Measurements from ENCODE around the gene VTI1A.
"Not testable (repeated sequence)": the region's sequence is repeated elsewhere in the genome, so short reads cannot be mapped to it uniquely, and the experiment has no call there.

Gene VTI1A

DNA sequence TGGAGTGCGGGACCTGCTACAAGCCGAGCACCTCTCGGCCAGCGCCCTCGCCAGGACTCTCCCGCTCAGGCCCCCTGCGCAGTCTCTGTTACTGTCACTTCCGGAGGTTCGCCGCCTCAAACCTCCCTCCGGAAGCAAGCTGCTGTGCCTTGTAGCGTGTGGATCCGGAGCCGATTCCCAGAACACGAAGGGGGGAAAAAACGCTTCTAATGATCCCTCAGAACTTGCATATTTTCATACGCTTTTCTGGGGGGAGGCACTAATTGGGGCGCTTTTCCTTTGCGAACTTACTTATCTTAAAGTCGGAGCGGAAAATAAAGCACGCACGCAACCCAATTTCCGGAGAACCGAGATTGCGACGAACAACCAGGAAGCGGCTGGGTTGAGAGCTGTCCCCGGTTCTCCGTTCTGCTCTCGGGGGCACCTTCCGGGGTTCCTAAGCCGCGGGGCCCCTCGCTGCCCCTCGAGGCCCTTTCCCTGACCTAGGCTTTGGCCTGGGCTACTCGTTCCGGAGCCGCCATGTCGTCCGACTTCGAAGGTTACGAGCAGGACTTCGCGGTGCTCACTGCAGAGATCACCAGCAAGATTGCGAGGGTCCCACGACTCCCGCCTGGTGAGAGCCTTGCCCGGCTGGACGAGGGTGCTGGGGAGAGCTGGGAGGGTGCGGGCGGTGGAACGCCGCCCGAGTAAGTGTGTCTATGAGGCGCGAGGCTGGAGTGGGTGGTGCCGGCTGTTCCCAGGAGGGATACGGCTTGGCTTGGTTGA, at the start of gene VTI1A, which contains the start of gene ZDHHC6:
VTI1A (plus strand) TSS at position 361 of the 765 bp plus-strand sequence; CDS start at position 520, 159 bp downstream.
ZDHHC6 (minus strand) TSS at position 60 of the 765 bp plus-strand sequence. CDS start 1,478 bp downstream, outside the sequence.
- DNase-seq: peak; percentile 83 to 86

GRCh38 chr10:112397592-112397991, 49.4 kb upstream of the VTI1A start:
- DNase-seq: no peak

GRCh38 chr10:112402917-112403316, 44.1 kb upstream of the VTI1A start:
- no peak for DNase-seq

DNA sequence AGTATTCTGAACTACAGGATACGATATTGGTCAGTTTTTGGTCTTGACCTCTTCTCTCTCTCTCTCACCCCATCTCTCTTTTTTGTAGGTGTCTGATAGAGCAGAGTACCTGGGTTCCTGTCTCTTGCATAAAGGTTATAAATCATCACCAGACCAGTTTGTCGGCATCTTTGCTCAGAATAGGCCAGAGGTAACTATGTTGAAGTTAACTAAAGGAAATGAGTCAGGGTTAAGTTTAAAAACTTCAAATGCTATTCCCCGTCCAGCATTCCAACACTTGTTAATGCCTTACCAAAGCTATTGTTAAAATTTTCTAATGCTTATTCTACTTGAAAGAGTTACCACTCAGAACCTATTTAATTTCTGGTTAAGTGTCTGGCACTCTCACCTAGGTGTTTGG, 42.4 kb upstream of the VTI1A start:
- no peak for DNase-seq

GRCh38 chr10:112406806-112407205, 40.2 kb upstream of the VTI1A start:
- DNase-seq: not testable (repeated sequence)

DNA sequence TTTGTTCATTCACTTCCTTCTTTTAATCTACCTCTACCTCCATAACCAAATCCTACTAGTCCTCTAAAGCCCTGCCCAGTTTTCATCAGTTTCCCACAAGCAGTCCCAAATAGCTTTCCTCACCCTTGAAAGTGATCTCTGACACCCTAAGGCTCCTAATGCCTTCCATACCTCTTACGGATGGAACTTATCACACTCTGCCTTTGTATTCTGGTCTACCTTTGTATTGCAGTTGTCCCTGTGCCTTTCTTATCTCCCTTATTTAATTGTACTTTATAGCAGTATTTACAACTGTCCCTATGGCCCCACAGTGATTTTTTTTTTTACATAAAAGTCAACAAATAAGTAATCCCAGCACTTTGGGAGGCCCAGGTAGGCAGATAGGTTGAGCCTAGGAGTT, 39.3 kb upstream of the VTI1A start:
- no peak for DNase-seq

GRCh38 chr10:112409299-112409698, 37.7 kb upstream of the VTI1A start:
- DNase-seq: no peak

DNA sequence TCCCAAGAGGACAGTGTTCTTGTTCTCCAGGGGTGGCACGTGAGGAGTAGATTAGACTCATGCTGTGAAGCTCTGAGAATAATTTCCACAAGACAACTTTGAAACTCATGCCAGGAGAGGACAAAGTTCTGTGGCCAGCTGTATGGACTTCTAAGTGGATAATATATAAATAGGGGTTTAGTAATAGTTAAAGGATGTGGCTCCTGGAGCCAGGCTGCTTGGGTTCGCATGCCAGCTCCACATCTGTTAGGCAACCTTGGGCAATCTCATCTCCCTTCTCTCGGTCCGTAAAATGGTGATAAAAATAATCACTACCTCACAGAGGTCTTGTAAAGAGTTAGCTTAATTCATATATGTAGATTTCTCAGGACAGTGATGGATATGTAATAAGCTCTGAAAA, 37.3 kb upstream of the VTI1A start:
- no peak for DNase-seq

- no peak for DNase-seq
Observed at GRCh38 chr10:112412696-112413095, 34.3 kb upstream of the VTI1A start.

GRCh38 chr10:112421731-112422130, 25.3 kb upstream of the VTI1A start:
- no peak for DNase-seq

DNA sequence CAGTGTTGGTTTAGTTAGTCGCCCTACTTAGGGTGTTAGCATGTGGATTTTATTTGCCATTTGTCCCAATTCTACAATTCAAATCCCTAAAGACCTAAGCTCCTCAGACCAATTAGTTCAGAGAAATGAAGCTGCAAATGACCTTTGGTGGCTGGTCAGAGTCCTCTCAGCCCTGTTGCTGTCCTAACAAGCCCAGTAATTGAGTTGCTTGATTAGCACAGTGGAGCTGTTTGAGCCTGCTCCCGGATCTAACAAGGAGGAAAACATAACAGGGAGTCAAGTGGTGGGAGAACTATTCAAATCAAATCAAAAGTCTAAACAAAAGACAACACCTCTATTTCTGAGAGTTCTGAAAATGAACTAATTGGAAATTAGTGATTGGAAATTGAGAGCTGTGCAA, 22.4 kb upstream of the VTI1A start:
- no peak for DNase-seq

- DNase-seq: no peak
Observed at GRCh38 chr10:112426111-112426510, 20.9 kb upstream of the VTI1A start.

DNA sequence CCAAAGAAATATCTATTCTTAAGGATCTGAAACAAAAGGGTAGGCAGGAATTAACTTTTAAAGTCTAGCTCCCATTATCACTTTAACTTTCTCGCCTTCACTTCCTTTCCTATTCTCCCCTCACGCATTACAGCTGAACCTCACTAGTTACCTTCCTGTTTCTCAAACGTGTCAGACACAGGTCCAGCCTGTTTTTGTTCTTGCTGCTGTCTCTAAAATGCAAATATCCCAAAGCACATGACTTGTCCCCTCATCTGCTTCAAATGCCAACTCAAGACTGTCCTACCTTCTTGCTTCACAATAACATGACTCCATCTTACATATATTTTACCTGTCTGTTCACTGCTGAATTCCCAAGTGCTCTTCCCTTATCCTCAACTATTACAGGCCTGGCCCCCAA, 17.9 kb upstream of the VTI1A start:
- no peak for DNase-seq

DNA sequence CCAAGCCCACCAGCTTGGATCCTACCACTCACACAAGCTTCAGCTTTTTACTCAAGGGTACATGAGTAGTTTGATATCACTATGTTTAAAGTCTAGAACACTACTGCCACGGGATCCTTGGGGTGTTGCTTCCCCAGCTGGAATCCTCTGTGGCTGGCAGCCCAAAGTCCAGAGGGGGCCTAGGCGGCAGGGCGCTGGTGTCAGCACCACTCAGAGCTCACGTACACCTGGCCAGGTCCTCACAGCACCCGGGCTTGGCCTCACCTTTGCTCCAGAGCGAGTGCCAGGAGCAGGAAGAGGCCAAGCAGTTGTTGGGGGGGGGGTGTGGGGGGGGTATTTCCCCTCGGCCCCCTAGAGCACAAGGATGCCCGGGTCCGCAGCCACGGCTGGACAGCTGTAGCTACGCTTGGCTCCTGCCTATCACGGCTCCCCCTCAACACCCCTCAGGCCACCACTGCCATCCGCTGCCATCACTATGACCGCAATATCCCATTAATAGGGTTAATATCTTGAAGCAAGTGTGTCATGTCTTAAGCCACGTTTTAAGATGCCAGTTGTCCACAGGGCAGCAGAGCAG, 17.3 kb upstream of the VTI1A start:
- no peak for DNase-seq

GRCh38 chr10:112433136-112433535, 13.9 kb upstream of the VTI1A start:
- no peak for DNase-seq

DNA sequence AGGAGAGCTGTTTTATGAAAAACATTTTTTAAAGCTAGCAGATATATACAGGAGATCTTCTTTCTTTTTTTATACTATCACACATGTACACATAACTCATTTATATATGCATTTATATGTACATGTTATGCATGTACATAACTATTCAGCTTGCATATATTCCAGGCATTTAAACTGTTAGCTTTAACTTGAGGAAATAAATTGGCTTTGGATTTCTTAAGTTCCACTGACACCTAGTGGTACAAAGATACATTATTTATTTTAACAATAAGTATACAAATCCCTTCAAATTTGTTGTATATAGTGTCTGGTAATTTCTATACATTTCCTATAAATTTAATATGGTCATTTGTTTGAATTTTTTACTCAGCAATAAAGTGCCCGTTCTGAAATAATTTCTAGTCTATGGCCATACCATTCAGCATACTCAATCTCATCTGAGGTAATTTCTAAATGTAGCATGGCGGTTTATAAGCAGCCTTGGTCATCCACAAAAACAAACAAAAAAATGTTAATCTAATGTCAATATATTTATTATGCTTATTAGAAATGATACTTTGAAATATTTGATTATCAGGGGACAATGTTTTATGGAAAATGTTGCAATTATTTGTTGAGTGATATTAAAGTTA, 11.9 kb upstream of the VTI1A start:
- no peak for DNase-seq

- DNase-seq: no peak
Observed at GRCh38 chr10:112438356-112438755, 8.7 kb upstream of the VTI1A start.

- DNase-seq: no peak
Observed at GRCh38 chr10:112441520-112441919, 5.5 kb upstream of the VTI1A start.

GRCh38 chr10:112442063-112442462, 5.0 kb upstream of the VTI1A start:
- no peak for DNase-seq

- DNase-seq: peak in 1 of 2 donors; percentile 18
Observed at GRCh38 chr10:112446055-112446854, 760 bp upstream of the VTI1A start.

DNA sequence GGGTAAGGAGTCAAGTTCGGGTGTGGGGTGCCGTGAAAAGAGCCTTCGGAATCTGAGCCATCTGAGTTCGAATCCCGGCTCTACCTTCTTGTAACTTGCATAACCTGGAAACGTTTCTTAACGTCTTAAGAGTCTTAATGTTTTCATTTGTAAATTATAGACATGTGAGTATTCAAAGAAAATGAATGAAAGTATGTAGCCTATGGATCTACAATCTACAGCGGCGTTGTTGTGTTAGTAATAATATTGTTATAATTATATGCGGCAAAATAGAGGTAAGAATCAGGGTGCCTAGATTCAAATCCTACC, 559 bp downstream of the VTI1A start:
- DNase-seq: no peak

DNA sequence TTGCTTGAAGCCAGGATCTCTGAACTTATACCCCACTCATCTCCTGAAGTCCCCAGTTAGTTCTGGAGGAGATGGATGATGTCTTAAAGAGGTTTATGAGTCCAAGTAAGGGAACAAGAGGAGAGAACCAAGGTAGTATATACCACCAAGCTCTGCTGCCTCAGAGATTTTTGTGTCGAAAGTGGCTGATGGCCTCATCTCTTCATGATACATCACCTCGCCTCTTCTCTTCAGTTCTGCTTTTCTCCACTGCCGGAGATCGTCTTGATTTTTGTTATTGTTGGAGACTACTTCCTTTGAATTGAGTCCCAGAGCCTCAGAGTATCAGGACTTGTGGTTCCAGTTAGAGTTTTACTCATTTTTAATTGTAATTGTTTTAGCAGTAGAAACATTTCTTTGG, 1.9 kb downstream of the VTI1A start:
- DNase-seq: no peak

All from stimulated activated CD4-positive, alpha-beta T cell treated with anti-CD3 and anti-CD28 coated beads, Interleukin-2, amount 100 ng/mL, for 24 hours (primary cell).